Measurements from ENCODE around the gene ATR. TPM values are rescaled to one million over a fixed set of nuclear protein-coding genes. Genes with fewer than 3 reads are reported as not detected.

Gene ATR
- polyA plus RNA-seq, 3 donors = 6.3 to 16.4 (median 6.6) TPM

DNA sequence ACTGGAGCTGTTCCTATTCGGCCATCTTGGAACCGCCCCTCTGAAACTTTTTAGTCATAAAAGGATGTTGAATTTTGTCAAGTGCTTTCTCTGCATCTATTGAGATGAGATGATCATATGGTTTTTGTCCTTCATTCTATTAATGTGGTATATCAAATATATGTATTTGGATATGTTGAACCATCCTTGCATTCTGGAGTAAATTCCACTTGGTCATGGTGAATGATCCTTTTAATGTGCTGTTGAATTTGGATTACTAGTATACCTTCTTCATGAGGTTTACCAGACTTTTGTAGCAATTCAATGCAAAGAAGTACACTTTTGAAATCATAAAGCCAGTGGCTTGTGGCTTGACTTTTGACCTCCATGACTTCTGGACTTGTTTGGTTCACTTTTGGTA is 97.3 kb downstream of the ATR start:
- WGBS (ENCODE audit: insufficient coverage) = no CpG with 5 or more reads among the region's 2 CpGs
- no peaks in the 10 kb centered on the region for H3K4me1 Mint-ChIP-seq
- H2AFZ ChIP-seq (ENCODE audit: insufficient read depth, low read depth, low read length, poor library complexity, severe bottlenecking) = no peak overlapping the region
- H3K4me3 Mint-ChIP-seq = no peak overlapping the region
- H3K36me3 ChIP-seq (replicated peaks in 1 of 2; ENCODE audit: control insufficient read depth in 1 of 2, insufficient read depth in 2 of 2, low read length in 2 of 2) = peaks cover 48 to 59% of the 10 kb centered on the region in 2 donors
- no peak overlapping the region for H3K4me2 ChIP-seq (replicated peaks; ENCODE audit: extremely low read depth, low read length, poor library complexity, severe bottlenecking)
- no peak for DNase-seq
- intact Hi-C loops (cut with micrococcal nuclease) = no loop called here
- H3K27me3 ChIP-seq (ENCODE audit: control insufficient read depth in 2 of 2, insufficient read depth in 2 of 2, low read length in 2 of 2) = no peaks in the 10 kb centered on the region
- no peak overlapping the region for H3K9ac ChIP-seq (ENCODE audit: insufficient read depth, low read length, poor library complexity, severe bottlenecking)
- H3K9me3 Mint-ChIP-seq = peaks cover 32 to 54% (median 43%) of the 10 kb centered on the region in 7 donors
- H3K4me3 ChIP-seq (replicated peaks in 1 of 3; ENCODE audit: low read depth in 2 of 3, low read length in 3 of 3) = no peak overlapping the region
- peaks cover 48 to 61% of the 10 kb centered on the region in 2 donors for H3K36me3 Mint-ChIP-seq
- peaks cover 27 to 29% of the 10 kb centered on the region in 2 donors for H3K9me3 ChIP-seq (replicated peaks in 1 of 2; ENCODE audit: control insufficient read depth in 1 of 2, insufficient read depth in 1 of 2, low read length in 2 of 2)
- no peak overlapping the region for H3K27ac Mint-ChIP-seq
- no peaks in the 10 kb centered on the region for H3K4me1 ChIP-seq (ENCODE audit: control insufficient read depth in 1 of 2, insufficient read depth in 2 of 2, low read length in 2 of 2)
- H3K27ac ChIP-seq (ENCODE audit: low read depth in 1 of 2, low read length in 2 of 2) = no peak overlapping the region
- no peaks in the 10 kb centered on the region for H3K79me2 ChIP-seq (ENCODE audit: insufficient read depth, low read length)
- TF ChIP-seq, protein P1, sequence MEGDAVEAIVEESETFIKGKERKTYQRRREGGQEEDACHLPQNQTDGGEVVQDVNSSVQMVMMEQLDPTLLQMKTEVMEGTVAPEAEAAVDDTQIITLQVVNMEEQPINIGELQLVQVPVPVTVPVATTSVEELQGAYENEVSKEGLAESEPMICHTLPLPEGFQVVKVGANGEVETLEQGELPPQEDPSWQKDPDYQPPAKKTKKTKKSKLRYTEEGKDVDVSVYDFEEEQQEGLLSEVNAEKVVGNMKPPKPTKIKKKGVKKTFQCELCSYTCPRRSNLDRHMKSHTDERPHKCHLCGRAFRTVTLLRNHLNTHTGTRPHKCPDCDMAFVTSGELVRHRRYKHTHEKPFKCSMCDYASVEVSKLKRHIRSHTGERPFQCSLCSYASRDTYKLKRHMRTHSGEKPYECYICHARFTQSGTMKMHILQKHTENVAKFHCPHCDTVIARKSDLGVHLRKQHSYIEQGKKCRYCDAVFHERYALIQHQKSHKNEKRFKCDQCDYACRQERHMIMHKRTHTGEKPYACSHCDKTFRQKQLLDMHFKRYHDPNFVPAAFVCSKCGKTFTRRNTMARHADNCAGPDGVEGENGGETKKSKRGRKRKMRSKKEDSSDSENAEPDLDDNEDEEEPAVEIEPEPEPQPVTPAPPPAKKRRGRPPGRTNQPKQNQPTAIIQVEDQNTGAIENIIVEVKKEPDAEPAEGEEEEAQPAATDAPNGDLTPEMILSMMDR (IDR thresholded peaks at IDR 0.05) = no peak
- no peaks in the 10 kb centered on the region for H4K20me1 ChIP-seq (ENCODE audit: insufficient read depth, low read length)
- no peaks in the 10 kb centered on the region for H3K27me3 Mint-ChIP-seq (ENCODE audit: low read depth in 3 of 3)

DNA sequence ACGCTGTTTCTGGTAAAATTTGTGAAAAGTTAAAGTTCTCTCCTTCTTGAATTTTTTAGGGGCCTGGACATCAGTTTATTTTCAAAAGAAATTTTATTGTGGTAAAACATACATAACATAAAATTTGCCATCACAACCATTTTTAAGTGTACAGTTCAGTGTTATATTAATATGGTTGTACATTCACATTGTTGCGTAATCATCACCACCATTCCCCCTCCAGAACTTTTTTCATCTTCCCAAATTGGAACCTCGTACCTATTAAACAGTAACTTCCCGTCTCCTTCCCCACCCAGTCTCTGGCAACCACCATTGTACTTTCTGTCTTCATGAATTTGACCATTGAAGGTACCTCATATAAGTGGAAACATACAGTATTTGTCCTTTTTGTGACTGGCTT is 107.7 kb downstream of the ATR start:
- Histone ChIP-seq H4K20me1 (ENCODE audit: insufficient read depth, low read length) (no peaks in the 10 kb centered on the region), H3K36me3 (replicated peaks in 1 of 2; ENCODE audit: control insufficient read depth in 1 of 2, insufficient read depth in 2 of 2, low read length in 2 of 2) (peaks cover 5 to 15% of the 10 kb centered on the region in 2 donors), H3K9me3 (replicated peaks in 1 of 2; ENCODE audit: control insufficient read depth in 1 of 2, insufficient read depth in 1 of 2, low read length in 2 of 2) (peaks cover 3 to 6% of the 10 kb centered on the region in 2 donors), H3K27ac (ENCODE audit: low read depth in 1 of 2, low read length in 2 of 2) (no peak overlapping the region), H3K4me1 (ENCODE audit: control insufficient read depth in 1 of 2, insufficient read depth in 2 of 2, low read length in 2 of 2) (no peaks in the 10 kb centered on the region), H3K4me2 (replicated peaks; ENCODE audit: extremely low read depth, low read length, poor library complexity, severe bottlenecking) (no peak overlapping the region), H3K27me3 (ENCODE audit: control insufficient read depth in 2 of 2, insufficient read depth in 2 of 2, low read length in 2 of 2) (no peaks in the 10 kb centered on the region), H3K79me2 (ENCODE audit: insufficient read depth, low read length) (no peaks in the 10 kb centered on the region), H2AFZ (ENCODE audit: insufficient read depth, low read depth, low read length, poor library complexity, severe bottlenecking) (no peak overlapping the region), H3K9ac (ENCODE audit: insufficient read depth, low read length, poor library complexity, severe bottlenecking) (no peak overlapping the region), H3K4me3 (replicated peaks in 1 of 3; ENCODE audit: low read depth in 2 of 3, low read length in 3 of 3) (no peak overlapping the region)
- H3K36me3 Mint-ChIP-seq = peaks cover 14 to 18% of the 10 kb centered on the region in 2 donors
- H3K4me3 Mint-ChIP-seq = no peak overlapping the region
- no peak overlapping the region for H3K27ac Mint-ChIP-seq
- H3K27me3 Mint-ChIP-seq (ENCODE audit: low read depth in 3 of 3) = peaks cover 0 to 1% (median 0%) of the 10 kb centered on the region in 3 donors
- DNase-seq = no peak
- intact Hi-C loops (cut with micrococcal nuclease) = no loop called here
- no peaks in the 10 kb centered on the region for H3K4me1 Mint-ChIP-seq
- TF ChIP-seq, protein P1 (IDR thresholded peaks at IDR 0.05) = no peak
- H3K9me3 Mint-ChIP-seq = peaks cover 0 to 9% (median 6%) of the 10 kb centered on the region in 7 donors
- 90% methylated on average over 2 of the region's 4 CpGs for WGBS (ENCODE audit: insufficient coverage)

Data from CD14-positive monocyte (primary cell).